Ectodermal cell (in vitro differentiated cells): Measurements from ENCODE around the gene REXO4.

Experiments used
- H3K27ac ChIP-seq: 2 replicates; pipeline ENCODE4 v1.7.0; 2013; ENCODE audit warnings: mild to moderate bottlenecking, low read depth, low read length; ENCODE audit not compliant: insufficient read depth, poor library complexity, severe bottlenecking
- H3K27me3 ChIP-seq: 2 replicates; pipeline ENCODE4 v1.7.0; 2013; ENCODE audit warnings: mild to moderate bottlenecking, low read length; ENCODE audit not compliant: insufficient read depth, control insufficient read depth, poor library complexity, severe bottlenecking
- H3K36me3 ChIP-seq: one replicate; pipeline ENCODE4 v1.7.0; 2013; ENCODE audit warnings: low read length; ENCODE audit not compliant: control insufficient read depth, insufficient read depth
- H3K4me1 ChIP-seq: one replicate; pipeline ENCODE4 v1.7.0; 2013; ENCODE audit warnings: low read length; ENCODE audit not compliant: control insufficient read depth, insufficient read depth
- H3K4me3 ChIP-seq: 2 replicates; pipeline ENCODE4 v1.7.0; 2013; ENCODE audit warnings: low read depth, low read length, control low read depth; ENCODE audit not compliant: insufficient read depth
- H3K9me3 ChIP-seq: 2 replicates; pipeline ENCODE4 v1.7.0; 2013; ENCODE audit warnings: mild to moderate bottlenecking, low read length, moderate library complexity; ENCODE audit not compliant: control insufficient read depth
- WGBS, 2 experiments: methylation state at CpG; one replicate each; pipeline ENCODE4 v1.1.7; 2013; ENCODE audit warnings: missing lambda C conversion rate in 2 of 2; 5-methylcytosine and 5-hydroxymethylcytosine counted together

Gene REXO4

GRCh38 chr9:133371261-133371711 is 46.5 kb downstream of the REXO4 start:
- no peak overlapping the region for H3K4me3 ChIP-seq
- H3K9me3 ChIP-seq = no peaks in the 10 kb centered on the region
- H3K27me3 ChIP-seq = no peaks in the 10 kb centered on the region
- peaks cover 15% of the 10 kb centered on the region for H3K36me3 ChIP-seq
- H3K27ac ChIP-seq = no peak overlapping the region
- no peaks in the 10 kb centered on the region for H3K4me1 ChIP-seq
- 86 to 89% methylated on average over 12 of the region's 12 CpGs for WGBS, 2 experiments

- H3K36me3 ChIP-seq = peaks cover 20% of the 10 kb centered on the region
- no peak overlapping the region for H3K27ac ChIP-seq
- H3K4me1 ChIP-seq = no peaks in the 10 kb centered on the region
- H3K4me3 ChIP-seq = no peak overlapping the region
- WGBS, 2 experiments = 94 to 95% methylated on average over 9 of the region's 9 CpGs
- no peaks in the 10 kb centered on the region for H3K9me3 ChIP-seq
- no peaks in the 10 kb centered on the region for H3K27me3 ChIP-seq
Measured at GRCh38 chr9:133370685-133371084, 47.1 kb downstream of the REXO4 start.

- no peak overlapping the region for H3K4me3 ChIP-seq
- 95 to 96% methylated on average over 7 of the region's 7 CpGs for WGBS, 2 experiments
- no peaks in the 10 kb centered on the region for H3K9me3 ChIP-seq
Measured at GRCh38 chr9:133369933-133370332, 47.9 kb downstream of the REXO4 start.

GRCh38 chr9:133369422-133369821 is 48.4 kb downstream of the REXO4 start:
- Histone ChIP-seq H3K27me3 (no peaks in the 10 kb centered on the region), H3K4me3 (no peak overlapping the region), H3K36me3 (peaks cover 24% of the 10 kb centered on the region), H3K27ac (no peak overlapping the region), H3K4me1 (no peaks in the 10 kb centered on the region), H3K9me3 (no peaks in the 10 kb centered on the region)
- WGBS, 2 experiments = 86 to 88% methylated on average over 6 of the region's 6 CpGs

More at GRCh38 chr9:133369933-133370332, 47.9 kb downstream of the REXO4 start:
- peaks cover 24% of the 10 kb centered on the region for H3K36me3 ChIP-seq
- H3K27me3 ChIP-seq = no peaks in the 10 kb centered on the region
- H3K27ac ChIP-seq = no peak overlapping the region
- no peaks in the 10 kb centered on the region for H3K4me1 ChIP-seq

DNA sequence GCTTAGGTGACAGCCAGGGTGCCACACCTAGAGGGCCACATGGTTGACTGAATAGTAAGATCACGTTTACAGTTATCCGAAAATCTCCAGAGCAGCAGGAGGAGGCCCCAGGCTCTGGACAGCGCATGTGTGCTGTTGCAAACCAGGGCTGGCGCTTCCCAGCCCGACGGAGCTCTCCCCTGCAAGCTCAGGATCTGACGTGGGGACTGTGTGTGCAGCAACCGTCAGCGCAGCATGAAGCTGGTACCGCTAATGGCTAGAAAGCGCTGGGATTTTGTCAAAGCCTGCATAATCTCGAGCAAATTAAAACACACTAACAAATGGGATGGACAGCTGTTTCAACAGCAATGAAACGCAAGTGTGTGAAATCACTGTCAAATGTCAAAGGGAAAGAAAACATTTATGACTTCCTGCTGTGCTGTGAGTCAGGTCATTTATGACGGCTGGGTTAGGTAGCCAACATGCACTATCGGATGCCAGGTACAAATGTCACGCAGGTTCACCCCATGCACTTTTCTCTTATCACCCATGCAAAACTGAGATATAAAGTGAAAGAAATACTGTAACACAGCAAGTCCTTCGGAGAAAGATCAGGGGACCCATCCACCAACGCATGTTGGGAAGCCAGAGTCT is 49.4 kb downstream of the REXO4 start:
- peaks cover 26% of the 10 kb centered on the region for H3K36me3 ChIP-seq
- WGBS, 2 experiments = 95 to 97% methylated on average over 18 of the region's 18 CpGs
- H3K9me3 ChIP-seq = no peaks in the 10 kb centered on the region
- no peaks in the 10 kb centered on the region for H3K4me1 ChIP-seq
- no peak overlapping the region for H3K27ac ChIP-seq
- H3K27me3 ChIP-seq = no peaks in the 10 kb centered on the region
- no peak overlapping the region for H3K4me3 ChIP-seq

GRCh38 chr9:133367778-133368177 is 50.0 kb downstream of the REXO4 start:
- no peak overlapping the region for H3K27ac ChIP-seq
- no peaks in the 10 kb centered on the region for H3K27me3 ChIP-seq
- 91 to 94% methylated on average over 10 of the region's 10 CpGs for WGBS, 2 experiments
- no peaks in the 10 kb centered on the region for H3K9me3 ChIP-seq
- H3K4me3 ChIP-seq = no peak overlapping the region
- peaks cover 28% of the 10 kb centered on the region for H3K36me3 ChIP-seq
- H3K4me1 ChIP-seq = no peaks in the 10 kb centered on the region

GRCh38 chr9:133367221-133367620 is 50.6 kb downstream of the REXO4 start:
- H3K4me3 ChIP-seq = no peak overlapping the region
- H3K36me3 ChIP-seq = peaks cover 32% of the 10 kb centered on the region
- 94 to 96% methylated on average over 22 of the region's 22 CpGs for WGBS, 2 experiments
- H3K27ac ChIP-seq = no peak overlapping the region
- H3K4me1 ChIP-seq = no peaks in the 10 kb centered on the region
- no peaks in the 10 kb centered on the region for H3K27me3 ChIP-seq
- no peaks in the 10 kb centered on the region for H3K9me3 ChIP-seq

GRCh38 chr9:133366435-133366834 is 51.4 kb downstream of the REXO4 start:
- Histone ChIP-seq H3K27me3 (no peaks in the 10 kb centered on the region), H3K4me1 (no peaks in the 10 kb centered on the region), H3K36me3 (peaks cover 39% of the 10 kb centered on the region), H3K9me3 (no peaks in the 10 kb centered on the region), H3K27ac (no peak overlapping the region), H3K4me3 (no peak overlapping the region)
- WGBS, 2 experiments = 96 to 98% methylated on average over 11 of the region's 11 CpGs

- Histone ChIP-seq H3K27ac (no peak overlapping the region), H3K4me3 (no peak overlapping the region), H3K4me1 (peaks cover 3% of the 10 kb centered on the region), H3K27me3 (no peaks in the 10 kb centered on the region), H3K9me3 (no peaks in the 10 kb centered on the region), H3K36me3 (peaks cover 47% of the 10 kb centered on the region)
- 96% methylated on average over 15 of the region's 15 CpGs for WGBS, 2 experiments
Measured at GRCh38 chr9:133362359-133363044, 55.3 kb downstream of the REXO4 start.

DNA sequence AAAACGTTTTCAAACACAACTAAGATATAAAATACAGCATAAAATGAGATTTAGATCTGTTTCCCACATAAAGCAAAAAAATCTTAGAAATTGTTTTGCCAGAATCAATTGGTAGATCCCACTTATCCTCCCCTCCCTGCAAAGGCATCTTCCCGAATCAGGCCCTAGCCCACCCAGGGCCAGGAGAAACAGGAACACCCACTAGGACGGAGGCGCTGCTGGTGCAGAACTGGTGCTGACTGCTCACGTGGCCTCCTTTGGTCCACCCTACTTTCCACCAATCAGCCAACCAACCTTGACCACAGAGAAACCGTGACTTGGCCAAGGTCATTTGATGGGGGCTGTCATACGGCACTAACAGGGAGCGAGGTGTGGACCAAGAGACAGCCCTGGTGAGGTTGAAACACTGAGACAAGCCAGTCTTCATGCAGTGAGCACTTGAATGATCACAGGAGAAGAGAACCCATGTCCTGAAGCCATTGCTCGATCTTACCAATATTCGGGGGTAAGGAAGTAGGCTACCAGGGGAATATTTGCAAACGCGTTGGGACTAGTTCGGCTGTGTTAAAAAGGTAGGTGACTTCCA is 56.2 kb downstream of the REXO4 start:
- no peaks in the 10 kb centered on the region for H3K9me3 ChIP-seq
- 91 to 93% methylated on average over 13 of the region's 13 CpGs for WGBS, 2 experiments
- peaks cover 8% of the 10 kb centered on the region for H3K4me1 ChIP-seq
- H3K36me3 ChIP-seq = peaks cover 38% of the 10 kb centered on the region
- H3K4me3 ChIP-seq = no peak overlapping the region
- no peak overlapping the region for H3K27ac ChIP-seq
- H3K27me3 ChIP-seq = no peaks in the 10 kb centered on the region
